ENCODE data around the gene TBX2. TPM values are rescaled to one million over a fixed set of nuclear protein-coding genes. Genes with fewer than 3 reads are reported as not detected.

TBX2 gene
- polyA plus RNA-seq, 2 donors: 5.6 to 6.2 TPM

GRCh38 chr17:61360318-61360943 is 39.2 kb upstream of the TBX2 start:
- Histone ChIP-seq H3K27me3 (ENCODE audit: control insufficient read depth in 1 of 2, insufficient read depth in 2 of 2, low read length in 2 of 2) (no peaks in the 10 kb centered on the region), H3K4me1 (ENCODE audit: control insufficient read depth in 2 of 2, insufficient read depth in 2 of 2, low read length in 1 of 2) (no peaks in the 10 kb centered on the region)
- WGBS, 2 donors: 91 to 92% methylated on average over 3 of the region's 3 CpGs

GRCh38 chr17:61361084-61361483 is 38.6 kb upstream of the TBX2 start:
- H3K4me3 ChIP-seq (ENCODE audit: low read depth in 1 of 2, low read length in 2 of 2): no peak overlapping the region
- H3K27ac ChIP-seq (ENCODE audit: low read depth in 2 of 2, low read length in 1 of 2): no peak overlapping the region
- H3K9me3 ChIP-seq (ENCODE audit: control insufficient read depth in 2 of 2, insufficient read depth in 1 of 2, low read depth in 1 of 2, low read length in 1 of 2): no peaks in the 10 kb centered on the region
- H3K36me3 ChIP-seq (ENCODE audit: control insufficient read depth in 2 of 2, insufficient read depth in 2 of 2, low read length in 1 of 2): no peaks in the 10 kb centered on the region
- H3K27me3 ChIP-seq (ENCODE audit: control insufficient read depth in 1 of 2, insufficient read depth in 2 of 2, low read length in 2 of 2): no peaks in the 10 kb centered on the region
- WGBS, 2 donors: 43 to 62% methylated on average over 2 of the region's 2 CpGs
- H3K4me1 ChIP-seq (ENCODE audit: control insufficient read depth in 2 of 2, insufficient read depth in 2 of 2, low read length in 1 of 2): no peaks in the 10 kb centered on the region

More at GRCh38 chr17:61360318-61360943, 39.2 kb upstream of the TBX2 start:
- Histone ChIP-seq H3K4me3 (ENCODE audit: low read depth in 1 of 2, low read length in 2 of 2) (no peak overlapping the region), H3K9me3 (ENCODE audit: control insufficient read depth in 2 of 2, insufficient read depth in 1 of 2, low read depth in 1 of 2, low read length in 1 of 2) (no peaks in the 10 kb centered on the region), H3K36me3 (ENCODE audit: control insufficient read depth in 2 of 2, insufficient read depth in 2 of 2, low read length in 1 of 2) (no peaks in the 10 kb centered on the region), H3K27ac (ENCODE audit: low read depth in 2 of 2, low read length in 1 of 2) (no peak overlapping the region)

GRCh38 chr17:61362396-61362795 is 37.2 kb upstream of the TBX2 start:
- H3K27me3 ChIP-seq (ENCODE audit: control insufficient read depth in 1 of 2, insufficient read depth in 2 of 2, low read length in 2 of 2): no peaks in the 10 kb centered on the region
- no peak overlapping the region for H3K4me3 ChIP-seq (ENCODE audit: low read depth in 1 of 2, low read length in 2 of 2)
- no peaks in the 10 kb centered on the region for H3K4me1 ChIP-seq (ENCODE audit: control insufficient read depth in 2 of 2, insufficient read depth in 2 of 2, low read length in 1 of 2)
- WGBS, 2 donors: 89 to 94% methylated on average over 5 of the region's 5 CpGs
- no peaks in the 10 kb centered on the region for H3K9me3 ChIP-seq (ENCODE audit: control insufficient read depth in 2 of 2, insufficient read depth in 1 of 2, low read depth in 1 of 2, low read length in 1 of 2)
- H3K36me3 ChIP-seq (ENCODE audit: control insufficient read depth in 2 of 2, insufficient read depth in 2 of 2, low read length in 1 of 2): no peaks in the 10 kb centered on the region
- H3K27ac ChIP-seq (ENCODE audit: low read depth in 2 of 2, low read length in 1 of 2): no peak overlapping the region

GRCh38 chr17:61362852-61363600 is 36.6 kb upstream of the TBX2 start:
- Histone ChIP-seq H3K4me1 (ENCODE audit: control insufficient read depth in 2 of 2, insufficient read depth in 2 of 2, low read length in 1 of 2) (no peaks in the 10 kb centered on the region), H3K9me3 (ENCODE audit: control insufficient read depth in 2 of 2, insufficient read depth in 1 of 2, low read depth in 1 of 2, low read length in 1 of 2) (no peaks in the 10 kb centered on the region), H3K27me3 (ENCODE audit: control insufficient read depth in 1 of 2, insufficient read depth in 2 of 2, low read length in 2 of 2) (no peaks in the 10 kb centered on the region), H3K36me3 (ENCODE audit: control insufficient read depth in 2 of 2, insufficient read depth in 2 of 2, low read length in 1 of 2) (peaks cover 0 to under 1% of the 10 kb centered on the region in 2 donors), H3K4me3 (ENCODE audit: low read depth in 1 of 2, low read length in 2 of 2) (no peak overlapping the region), H3K27ac (ENCODE audit: low read depth in 2 of 2, low read length in 1 of 2) (no peak overlapping the region)
- 90% methylated on average over 9 of the region's 9 CpGs for WGBS, 2 donors

- 93 to 96% methylated on average over 13 of the region's 13 CpGs for WGBS, 2 donors
- H3K27ac ChIP-seq (ENCODE audit: low read depth in 2 of 2, low read length in 1 of 2): no peak overlapping the region
- no peaks in the 10 kb centered on the region for H3K27me3 ChIP-seq (ENCODE audit: control insufficient read depth in 1 of 2, insufficient read depth in 2 of 2, low read length in 2 of 2)
These were observed 35.8 kb upstream of the TBX2 start for GRCh38 chr17:61363601-61364462.

GRCh38 chr17:61364463-61364846 is 35.2 kb upstream of the TBX2 start:
- 94 to 95% methylated on average over 3 of the region's 3 CpGs for WGBS, 2 donors
- no peaks in the 10 kb centered on the region for H3K4me1 ChIP-seq (ENCODE audit: control insufficient read depth in 2 of 2, insufficient read depth in 2 of 2, low read length in 1 of 2)
- H3K27ac ChIP-seq (ENCODE audit: low read depth in 2 of 2, low read length in 1 of 2): no peak overlapping the region
- peaks cover 0 to 4% of the 10 kb centered on the region in 2 donors for H3K36me3 ChIP-seq (ENCODE audit: control insufficient read depth in 2 of 2, insufficient read depth in 2 of 2, low read length in 1 of 2)
- no peak overlapping the region for H3K4me3 ChIP-seq (ENCODE audit: low read depth in 1 of 2, low read length in 2 of 2)
- no peaks in the 10 kb centered on the region for H3K27me3 ChIP-seq (ENCODE audit: control insufficient read depth in 1 of 2, insufficient read depth in 2 of 2, low read length in 2 of 2)
- no peaks in the 10 kb centered on the region for H3K9me3 ChIP-seq (ENCODE audit: control insufficient read depth in 2 of 2, insufficient read depth in 1 of 2, low read depth in 1 of 2, low read length in 1 of 2)

More at GRCh38 chr17:61363601-61364462, 35.8 kb upstream of the TBX2 start:
- peaks cover 0 to 4% of the 10 kb centered on the region in 2 donors for H3K36me3 ChIP-seq (ENCODE audit: control insufficient read depth in 2 of 2, insufficient read depth in 2 of 2, low read length in 1 of 2)
- H3K4me1 ChIP-seq (ENCODE audit: control insufficient read depth in 2 of 2, insufficient read depth in 2 of 2, low read length in 1 of 2): no peaks in the 10 kb centered on the region
- no peak overlapping the region for H3K4me3 ChIP-seq (ENCODE audit: low read depth in 1 of 2, low read length in 2 of 2)
- no peaks in the 10 kb centered on the region for H3K9me3 ChIP-seq (ENCODE audit: control insufficient read depth in 2 of 2, insufficient read depth in 1 of 2, low read depth in 1 of 2, low read length in 1 of 2)

GRCh38 chr17:61366076-61366714 is 33.4 kb upstream of the TBX2 start:
- H3K4me1 ChIP-seq (ENCODE audit: control insufficient read depth in 2 of 2, insufficient read depth in 2 of 2, low read length in 1 of 2): no peaks in the 10 kb centered on the region
- no peaks in the 10 kb centered on the region for H3K9me3 ChIP-seq (ENCODE audit: control insufficient read depth in 2 of 2, insufficient read depth in 1 of 2, low read depth in 1 of 2, low read length in 1 of 2)
- 91 to 92% methylated on average over 8 of the region's 8 CpGs for WGBS, 2 donors
- H3K27ac ChIP-seq (ENCODE audit: low read depth in 2 of 2, low read length in 1 of 2): no peak overlapping the region
- no peaks in the 10 kb centered on the region for H3K27me3 ChIP-seq (ENCODE audit: control insufficient read depth in 1 of 2, insufficient read depth in 2 of 2, low read length in 2 of 2)
- no peak overlapping the region for H3K4me3 ChIP-seq (ENCODE audit: low read depth in 1 of 2, low read length in 2 of 2)
- peaks cover 0 to 4% of the 10 kb centered on the region in 2 donors for H3K36me3 ChIP-seq (ENCODE audit: control insufficient read depth in 2 of 2, insufficient read depth in 2 of 2, low read length in 1 of 2)

GRCh38 chr17:61366715-61367413 is 32.8 kb upstream of the TBX2 start:
- no peaks in the 10 kb centered on the region for H3K27me3 ChIP-seq (ENCODE audit: control insufficient read depth in 1 of 2, insufficient read depth in 2 of 2, low read length in 2 of 2)
- H3K27ac ChIP-seq (ENCODE audit: low read depth in 2 of 2, low read length in 1 of 2): no peak overlapping the region
- no peak overlapping the region for H3K4me3 ChIP-seq (ENCODE audit: low read depth in 1 of 2, low read length in 2 of 2)
- no peaks in the 10 kb centered on the region for H3K9me3 ChIP-seq (ENCODE audit: control insufficient read depth in 2 of 2, insufficient read depth in 1 of 2, low read depth in 1 of 2, low read length in 1 of 2)
- WGBS, 2 donors: 70 to 84% methylated on average over 19 of the region's 19 CpGs
- H3K4me1 ChIP-seq (ENCODE audit: control insufficient read depth in 2 of 2, insufficient read depth in 2 of 2, low read length in 1 of 2): no peaks in the 10 kb centered on the region
- peaks cover 0 to 4% of the 10 kb centered on the region in 2 donors for H3K36me3 ChIP-seq (ENCODE audit: control insufficient read depth in 2 of 2, insufficient read depth in 2 of 2, low read length in 1 of 2)

All from esophagus (tissue), 2 donors.